Measurements from ENCODE around the gene ARMC7.

DNA sequence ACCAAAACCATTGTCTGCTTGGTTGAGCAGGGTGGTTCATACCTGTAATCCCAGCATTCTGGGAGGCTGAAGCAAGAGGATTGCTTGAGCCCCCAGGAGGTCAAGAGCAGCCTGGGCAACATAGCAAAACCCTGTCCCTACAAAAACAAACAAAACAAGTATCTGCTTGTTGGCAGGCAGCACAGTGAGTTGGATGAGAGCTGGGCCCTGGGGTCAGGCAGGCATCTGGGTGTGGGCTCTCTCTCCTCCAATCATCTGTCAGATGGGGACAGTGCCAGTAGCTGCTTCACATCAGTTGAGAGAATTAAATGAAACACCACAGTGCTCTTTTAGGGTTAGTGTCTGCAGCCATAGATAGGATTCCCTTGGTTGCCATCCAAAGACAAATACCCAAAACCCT lies 5.8 kb downstream of the ARMC7 start:
- TF ChIP-seq, protein P1, sequence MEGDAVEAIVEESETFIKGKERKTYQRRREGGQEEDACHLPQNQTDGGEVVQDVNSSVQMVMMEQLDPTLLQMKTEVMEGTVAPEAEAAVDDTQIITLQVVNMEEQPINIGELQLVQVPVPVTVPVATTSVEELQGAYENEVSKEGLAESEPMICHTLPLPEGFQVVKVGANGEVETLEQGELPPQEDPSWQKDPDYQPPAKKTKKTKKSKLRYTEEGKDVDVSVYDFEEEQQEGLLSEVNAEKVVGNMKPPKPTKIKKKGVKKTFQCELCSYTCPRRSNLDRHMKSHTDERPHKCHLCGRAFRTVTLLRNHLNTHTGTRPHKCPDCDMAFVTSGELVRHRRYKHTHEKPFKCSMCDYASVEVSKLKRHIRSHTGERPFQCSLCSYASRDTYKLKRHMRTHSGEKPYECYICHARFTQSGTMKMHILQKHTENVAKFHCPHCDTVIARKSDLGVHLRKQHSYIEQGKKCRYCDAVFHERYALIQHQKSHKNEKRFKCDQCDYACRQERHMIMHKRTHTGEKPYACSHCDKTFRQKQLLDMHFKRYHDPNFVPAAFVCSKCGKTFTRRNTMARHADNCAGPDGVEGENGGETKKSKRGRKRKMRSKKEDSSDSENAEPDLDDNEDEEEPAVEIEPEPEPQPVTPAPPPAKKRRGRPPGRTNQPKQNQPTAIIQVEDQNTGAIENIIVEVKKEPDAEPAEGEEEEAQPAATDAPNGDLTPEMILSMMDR (IDR thresholded peaks at IDR 0.05) = no peak
- no peak for TF ChIP-seq POLR2A (IDR thresholded peaks at IDR 0.05)

All from body of pancreas (tissue), 4 donors.